GM21825 (cell line): ENCODE measurements around the gene UFD1.

Source experiments
- ATAC-seq: cut with Tn5 transposase; IDR thresholded peaks from one replicate; pipeline ENCODE4 v1.9.1; 2021; ENCODE audit warnings: mild to moderate bottlenecking, moderate library complexity; ENCODE audit not compliant: unreplicated experiment

Gene UFD1

GRCh38 chr22:19478901-19479354 is at the start of gene UFD1:
TSS of gene UFD1 (minus strand) at chr22:19479193. CDS start at chr22:19479085, 108 bp downstream.
- peak; percentile 49 for ATAC-seq

GRCh38 chr22:19527861-19528417 is 48.9 kb upstream of the UFD1 start:
- no peak for ATAC-seq

GRCh38 chr22:19527321-19527721 is 48.3 kb upstream of the UFD1 start:
- ATAC-seq: no peak

- no peak for ATAC-seq
Measured at GRCh38 chr22:19526702-19527111, 47.7 kb upstream of the UFD1 start.

- ATAC-seq: no peak
Measured at GRCh38 chr22:19526076-19526701, 47.2 kb upstream of the UFD1 start.

GRCh38 chr22:19525666-19526065 is 46.7 kb upstream of the UFD1 start:
- ATAC-seq: no peak

- ATAC-seq: no peak
Measured at GRCh38 chr22:19525116-19525660, 46.2 kb upstream of the UFD1 start.

- ATAC-seq: no peak
Measured at GRCh38 chr22:19524170-19525115, 45.5 kb upstream of the UFD1 start, which contains the start of gene CLDN5. TSS of gene CLDN5 (minus strand) at chr22:19524410. CDS start at chr22:19524255, 155 bp downstream.

- no peak for ATAC-seq
Measured at GRCh38 chr22:19523240-19524169, 44.5 kb upstream of the UFD1 start.

GRCh38 chr22:19522881-19523239 is 43.9 kb upstream of the UFD1 start:
- ATAC-seq: no peak

GRCh38 chr22:19522190-19522880 is 43.3 kb upstream of the UFD1 start:
- no peak for ATAC-seq

- ATAC-seq: no peak
Measured at GRCh38 chr22:19520566-19521305, 41.7 kb upstream of the UFD1 start.

GRCh38 chr22:19520007-19520406 is 41.0 kb upstream of the UFD1 start:
- ATAC-seq: no peak

GRCh38 chr22:19519041-19519926 is 40.3 kb upstream of the UFD1 start:
- no peak for ATAC-seq

- no peak for ATAC-seq
Measured at GRCh38 chr22:19518635-19519034, 39.6 kb upstream of the UFD1 start.

- no peak for ATAC-seq
Measured at GRCh38 chr22:19517919-19518611, 39.1 kb upstream of the UFD1 start.

- ATAC-seq: no peak
Measured at GRCh38 chr22:19517171-19517500, 38.1 kb upstream of the UFD1 start.
